Activated T-cell treated with anti-CD3 and anti-CD28 coated beads, Interleukin-2, amount 50 U/mL, for 24 hours (primary cell): ENCODE results near the gene OXA1L.

Experiments used
- DNase-seq: peaks from one replicate; pipeline ENCODE4 v3.0.0-alpha.2; 2020
- H3K27ac Mint-ChIP-seq: 2 replicates; pipeline ENCODE4 v1.8.0; 2020; ENCODE audit warnings: mild to moderate bottlenecking, mixed read lengths
- H3K27me3 Mint-ChIP-seq: 2 replicates; pipeline ENCODE4 v1.8.0; 2020; ENCODE audit warnings: mixed read lengths
- H3K36me3 Mint-ChIP-seq: 2 replicates; pipeline ENCODE4 v1.8.0; 2020; ENCODE audit warnings: low read depth, mixed read lengths
- H3K4me1 Mint-ChIP-seq: 2 replicates; pipeline ENCODE4 v1.8.0; 2020; ENCODE audit warnings: low read depth, mixed read lengths
- H3K4me3 Mint-ChIP-seq: 2 replicates; pipeline ENCODE4 v1.8.0; 2020; ENCODE audit warnings: mild to moderate bottlenecking, moderate library complexity, mixed read lengths
- H3K9me3 Mint-ChIP-seq: 2 replicates; pipeline ENCODE4 v1.8.0; 2020; ENCODE audit warnings: mixed read lengths

Gene OXA1L

GRCh38 chr14:22821193-22822015 is 54.9 kb downstream of the OXA1L start:
- H3K27me3 Mint-ChIP-seq = peaks cover 21% of the 10 kb centered on the region
- DNase-seq = no peak
- no peaks in the 10 kb centered on the region for H3K9me3 Mint-ChIP-seq
- H3K4me1 Mint-ChIP-seq = peaks cover 31% of the 10 kb centered on the region
- no peak overlapping the region for H3K4me3 Mint-ChIP-seq
- no peaks in the 10 kb centered on the region for H3K36me3 Mint-ChIP-seq
- H3K27ac Mint-ChIP-seq = no peak overlapping the region

GRCh38 chr14:22822016-22822570 is 55.6 kb downstream of the OXA1L start:
- Mint-ChIP-seq H3K36me3 (no peaks in the 10 kb centered on the region), H3K4me3 (peak overlapping the region; percentile 64), H3K27me3 (peaks cover 21% of the 10 kb centered on the region), H3K27ac (no peak overlapping the region), H3K4me1 (peaks cover 31% of the 10 kb centered on the region), H3K9me3 (no peaks in the 10 kb centered on the region)
- DNase-seq = no peak
